B cell (primary cell): ENCODE measurements around the gene PCDHGC4.

Experiments
- EZH2 ChIP-seq: IDR thresholded peaks from 2 replicates; pipeline ENCODE4 v1.6.1; 2012; ENCODE audit warnings: borderline replicate concordance, low read depth, mild to moderate bottlenecking, moderate library complexity, low read length; ENCODE audit not compliant: insufficient read depth, poor library complexity, severe bottlenecking
- TF ChIP-seq, protein P1 (sequence below): fragments of 200-600 bp; IDR thresholded peaks from one replicate; pipeline ENCODE4 v1.8.0; 2022; ENCODE audit warnings: antibody characterized with exemption, mild to moderate bottlenecking

DNA sequence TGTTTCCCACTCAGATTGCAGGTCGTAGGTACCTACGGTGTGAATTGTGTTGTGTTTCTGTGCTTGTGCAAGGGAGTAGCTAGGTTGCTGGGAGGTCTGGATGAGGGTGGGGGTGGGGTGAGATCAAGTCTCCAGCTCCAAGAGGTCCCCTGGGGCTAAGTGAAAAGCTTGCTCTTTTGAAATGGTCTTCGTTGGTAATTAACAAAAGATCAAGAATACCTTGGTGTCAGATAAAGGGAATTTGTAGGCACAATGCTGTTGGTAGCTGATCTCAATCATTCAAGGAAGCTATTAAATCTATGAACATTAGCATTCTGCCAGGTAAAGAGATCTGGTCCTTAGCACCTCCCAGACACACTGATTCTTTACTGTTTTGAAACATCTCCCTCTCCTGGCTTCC, 928 bp upstream of the PCDHGC4 start:
- TF ChIP-seq EZH2, result no peak
- TF ChIP-seq, protein P1, sequence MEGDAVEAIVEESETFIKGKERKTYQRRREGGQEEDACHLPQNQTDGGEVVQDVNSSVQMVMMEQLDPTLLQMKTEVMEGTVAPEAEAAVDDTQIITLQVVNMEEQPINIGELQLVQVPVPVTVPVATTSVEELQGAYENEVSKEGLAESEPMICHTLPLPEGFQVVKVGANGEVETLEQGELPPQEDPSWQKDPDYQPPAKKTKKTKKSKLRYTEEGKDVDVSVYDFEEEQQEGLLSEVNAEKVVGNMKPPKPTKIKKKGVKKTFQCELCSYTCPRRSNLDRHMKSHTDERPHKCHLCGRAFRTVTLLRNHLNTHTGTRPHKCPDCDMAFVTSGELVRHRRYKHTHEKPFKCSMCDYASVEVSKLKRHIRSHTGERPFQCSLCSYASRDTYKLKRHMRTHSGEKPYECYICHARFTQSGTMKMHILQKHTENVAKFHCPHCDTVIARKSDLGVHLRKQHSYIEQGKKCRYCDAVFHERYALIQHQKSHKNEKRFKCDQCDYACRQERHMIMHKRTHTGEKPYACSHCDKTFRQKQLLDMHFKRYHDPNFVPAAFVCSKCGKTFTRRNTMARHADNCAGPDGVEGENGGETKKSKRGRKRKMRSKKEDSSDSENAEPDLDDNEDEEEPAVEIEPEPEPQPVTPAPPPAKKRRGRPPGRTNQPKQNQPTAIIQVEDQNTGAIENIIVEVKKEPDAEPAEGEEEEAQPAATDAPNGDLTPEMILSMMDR, result no peak
